GM18508 (cell line): ENCODE data around the gene LOX.
"Not testable (repeated sequence)": the region's sequence is repeated elsewhere in the genome, so short reads cannot be mapped to it uniquely, and the experiment has no call there.

Experiments
- ATAC-seq: cut with Tn5 transposase; IDR thresholded peaks from one replicate; pipeline ENCODE4 v1.9.1; 2021; ENCODE audit warnings: moderate number of reproducible peaks; ENCODE audit not compliant: insufficient read depth, unreplicated experiment

Gene LOX

GRCh38 chr5:122099060-122099790, 21.2 kb upstream of the LOX start:
- no peak for ATAC-seq

DNA sequence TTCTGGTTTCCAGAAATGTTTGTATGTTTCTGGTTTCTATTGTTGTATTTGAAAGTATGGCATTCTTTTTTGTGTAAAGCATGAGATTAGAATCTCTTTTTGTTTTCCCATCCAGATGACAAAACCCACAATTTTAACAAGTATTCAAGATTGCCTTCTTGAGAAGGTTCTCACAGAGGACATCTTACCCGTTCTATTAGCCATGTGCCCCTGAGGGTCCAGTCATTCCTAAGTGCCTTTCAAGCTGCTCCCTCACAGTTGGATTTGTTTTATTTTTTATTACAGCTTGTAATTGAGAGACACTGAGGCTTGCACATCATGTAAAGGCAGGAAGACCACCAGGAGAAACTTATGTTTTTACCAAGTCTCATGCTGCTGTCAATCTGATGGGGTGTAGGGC, 19.3 kb upstream of the LOX start:
- no peak for ATAC-seq

GRCh38 chr5:122095158-122095557, 17.1 kb upstream of the LOX start:
- no peak for ATAC-seq

DNA sequence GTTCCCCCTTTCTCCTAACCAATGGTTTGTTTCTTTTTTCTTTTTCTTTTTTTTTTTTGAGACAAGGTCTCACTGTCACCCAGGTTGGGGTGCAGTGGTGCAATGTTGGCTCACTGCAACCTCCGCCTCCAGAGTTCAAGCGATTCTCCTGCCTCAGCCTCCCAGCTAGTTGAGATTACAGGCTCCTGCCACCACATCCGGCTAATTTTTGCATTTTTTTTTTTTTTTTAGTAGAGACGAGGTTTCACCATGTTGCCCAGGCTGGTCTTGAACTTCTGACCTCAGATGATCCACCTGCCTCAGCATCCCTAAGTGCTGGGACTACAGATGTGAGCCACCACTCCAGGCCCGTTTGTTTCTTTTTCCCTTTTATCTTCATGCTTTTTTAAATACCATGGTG, 16.2 kb upstream of the LOX start:
- not testable (repeated sequence) for ATAC-seq

DNA sequence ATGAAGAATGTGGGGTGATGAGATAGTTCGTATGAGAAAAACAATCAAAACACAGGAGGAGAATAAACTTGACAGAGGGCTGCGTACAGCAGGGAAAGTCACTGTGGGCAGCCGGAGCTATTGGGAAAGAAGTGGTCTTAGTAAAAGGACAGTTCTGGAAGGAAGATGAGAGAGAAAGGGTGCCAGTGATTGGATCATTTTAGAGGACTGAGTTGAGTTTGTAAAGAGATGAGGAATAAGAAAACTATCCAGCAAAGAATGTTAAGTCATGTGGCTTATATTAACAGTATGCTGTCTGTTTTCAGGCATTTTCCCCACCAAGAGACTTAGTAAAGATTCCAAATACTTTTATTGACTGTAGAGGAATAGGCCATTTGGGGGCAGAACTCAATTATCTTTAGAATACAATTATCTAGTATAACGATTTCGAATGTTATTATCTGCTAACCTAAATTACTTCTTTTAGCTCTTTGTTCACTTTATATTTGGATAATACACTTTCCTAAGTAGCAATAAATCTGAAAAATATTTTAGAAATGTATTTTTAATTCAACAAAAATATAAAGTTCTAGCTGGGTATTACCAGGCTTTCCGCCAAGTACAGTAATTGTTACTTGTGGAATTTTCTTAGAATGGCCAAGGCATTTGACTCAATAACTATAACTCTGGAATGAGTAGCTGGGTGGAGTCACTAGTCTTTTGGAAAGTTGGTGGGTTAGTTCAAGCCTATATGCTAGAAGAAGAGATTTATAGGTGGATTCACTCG, 15.5 kb upstream of the LOX start:
- ATAC-seq, result no peak

DNA sequence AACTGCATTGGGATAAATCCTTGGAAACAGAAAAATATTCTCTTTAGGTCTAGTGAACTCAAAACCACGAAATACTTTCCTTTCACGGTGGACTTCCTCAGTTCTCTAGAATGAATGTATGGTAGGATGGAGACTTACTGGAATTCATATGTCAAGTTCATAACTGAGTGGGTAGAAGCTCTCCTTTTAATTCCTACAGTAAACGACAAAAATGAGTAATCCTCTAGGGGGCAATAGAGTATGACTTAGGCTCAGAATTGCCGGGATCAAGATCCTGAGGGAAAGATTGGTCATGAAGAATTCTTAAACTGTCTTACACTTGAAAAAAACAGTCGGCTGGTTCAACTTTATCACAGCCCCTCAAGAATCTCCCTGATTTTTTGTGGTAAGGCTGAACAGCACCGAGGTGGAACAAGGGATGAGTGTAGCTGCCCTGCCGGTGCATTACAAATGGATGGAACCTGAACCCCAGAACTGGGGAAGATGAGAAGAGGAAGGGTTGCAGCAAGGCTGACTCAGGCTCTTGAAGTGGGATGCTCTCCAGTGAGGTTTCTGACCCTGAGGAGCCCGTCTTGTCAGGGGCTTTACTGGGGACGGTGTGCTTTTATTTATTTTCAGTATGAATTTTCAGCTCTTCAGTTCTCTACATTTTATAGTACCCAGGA, 14.0 kb upstream of the LOX start:
- ATAC-seq, result no peak

- ATAC-seq, result no peak
Observed at GRCh38 chr5:122089096-122090013, 11.3 kb upstream of the LOX start.

DNA sequence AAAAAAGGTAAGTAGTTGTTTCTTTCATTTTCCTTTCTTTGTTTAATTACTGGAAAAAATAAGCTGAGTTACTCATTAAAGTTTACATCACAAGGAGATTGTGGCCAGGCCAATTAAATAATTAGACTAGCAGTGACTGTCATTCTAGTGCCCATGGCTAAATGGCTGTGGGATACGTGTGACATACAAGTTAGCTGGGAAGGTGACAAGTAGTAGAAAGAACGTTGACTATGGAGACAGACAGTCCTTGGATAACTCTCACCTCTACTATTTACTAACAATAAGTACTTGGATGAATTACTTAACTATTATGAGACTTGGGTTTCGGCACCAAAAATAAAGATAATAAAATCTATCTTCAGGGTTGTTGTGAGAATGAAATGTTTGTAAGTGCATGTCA, 7.0 kb upstream of the LOX start:
- no peak for ATAC-seq

DNA sequence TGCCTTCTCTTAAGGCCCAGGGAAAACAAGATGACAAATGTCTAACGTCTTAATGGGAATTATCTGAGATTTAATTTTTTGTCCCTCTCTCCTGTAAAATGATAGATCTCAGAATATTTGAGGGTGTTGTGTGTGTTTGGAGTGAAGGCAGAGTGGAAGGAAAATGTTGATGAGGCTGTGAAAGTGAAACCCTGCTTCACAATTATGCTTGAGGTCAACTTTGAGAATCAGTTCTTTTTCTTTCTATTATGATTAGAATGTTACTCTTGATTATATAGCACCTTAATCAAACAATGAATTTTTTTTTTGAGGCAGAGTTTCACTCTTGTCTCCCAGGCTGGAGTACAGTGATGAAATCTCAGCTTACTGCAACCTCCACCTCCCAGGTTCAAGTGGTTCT, 5.5 kb upstream of the LOX start:
- no peak for ATAC-seq

GRCh38 chr5:122081541-122081940, 3.5 kb upstream of the LOX start:
- ATAC-seq, result no peak

DNA sequence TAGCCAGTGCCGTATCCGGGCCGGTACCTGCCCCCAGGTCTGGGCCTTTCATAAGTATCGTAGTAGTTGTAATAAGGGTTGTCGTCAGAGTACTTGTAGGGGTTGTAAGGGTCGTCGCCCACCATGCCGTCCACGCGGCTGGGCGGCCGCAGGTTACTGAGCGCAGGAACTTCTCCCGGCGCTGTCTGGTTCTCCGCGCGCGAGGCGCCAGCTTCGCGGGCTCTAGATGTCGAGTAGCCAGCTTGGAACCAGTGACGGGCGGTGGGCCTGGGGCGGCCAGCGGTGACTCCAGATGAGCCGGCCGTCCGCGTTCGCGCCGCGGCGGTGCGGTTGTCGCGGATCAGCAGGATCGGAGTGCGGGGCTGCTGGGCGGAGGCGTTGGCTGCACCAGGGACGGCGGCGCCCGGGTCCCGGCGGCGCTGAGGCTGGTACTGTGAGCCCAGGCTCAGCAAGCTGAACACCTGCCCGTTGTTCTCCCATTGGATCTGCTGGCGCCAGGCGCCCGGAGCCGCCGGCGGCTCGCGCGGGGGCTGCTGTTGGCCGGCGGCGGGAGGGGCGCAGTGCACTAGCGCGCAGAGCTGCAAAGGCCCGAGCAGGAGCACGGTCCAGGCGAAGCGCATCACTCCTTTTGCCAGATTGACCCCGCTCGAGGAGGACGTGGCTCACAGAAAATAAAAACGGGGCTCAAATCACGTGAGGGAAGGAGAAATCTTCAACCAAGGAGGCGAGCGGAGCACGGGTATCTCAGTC, 518 bp downstream of the LOX start:
- ATAC-seq, result no peak

DNA sequence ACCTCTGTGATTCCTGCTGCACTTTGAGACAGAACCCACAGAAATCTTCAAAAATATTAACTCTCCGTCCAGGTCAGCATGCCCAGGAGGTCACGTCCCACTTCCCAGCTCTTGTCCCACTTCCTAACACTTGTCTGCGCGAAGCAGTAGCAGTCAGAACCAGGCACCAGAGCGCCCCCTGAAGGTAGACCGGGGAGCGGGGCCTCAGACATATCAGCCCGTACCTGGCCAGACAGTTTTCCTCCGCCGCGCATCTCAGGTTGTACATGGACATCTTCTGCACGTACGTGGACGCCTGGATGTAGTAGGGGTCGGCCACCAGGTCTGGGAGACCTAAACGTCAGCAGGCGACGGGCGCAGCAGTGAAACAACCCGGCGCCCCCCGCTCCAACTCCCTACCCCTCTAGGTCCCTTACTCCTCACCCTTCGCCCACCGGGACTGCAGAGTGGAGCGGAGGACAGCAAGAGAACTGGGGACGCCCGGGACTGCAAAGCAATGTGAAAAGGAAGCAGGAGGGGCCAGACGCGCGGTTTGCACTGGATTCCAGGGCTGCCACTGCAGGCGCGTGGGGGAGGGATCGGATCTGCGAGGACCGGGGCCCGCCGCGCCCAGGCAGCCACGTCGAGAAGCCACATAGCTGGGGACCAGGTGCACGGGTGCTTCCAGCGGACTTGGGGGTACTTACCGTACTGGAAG, 1.2 kb downstream of the LOX start:
- no peak for ATAC-seq

DNA sequence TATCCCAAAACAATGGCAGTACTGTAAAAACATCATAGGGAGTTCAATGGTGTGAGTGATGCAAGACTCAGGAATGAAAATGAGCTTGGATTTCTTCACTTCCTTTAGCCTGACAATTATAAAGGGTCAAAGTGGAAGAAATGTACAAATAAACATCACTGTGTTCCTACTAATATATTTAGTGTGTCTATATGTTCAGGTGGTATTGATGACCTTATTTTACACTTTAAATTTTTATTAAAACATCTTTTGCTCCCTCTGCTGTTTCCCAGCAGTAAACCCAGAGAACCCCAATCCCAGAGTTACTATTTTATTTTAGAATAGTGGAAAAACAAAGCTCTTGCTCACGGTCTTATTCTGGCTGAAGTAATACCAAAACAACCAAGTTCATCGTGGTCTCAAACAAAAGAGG, 2.0 kb downstream of the LOX start:
- ATAC-seq, result no peak

DNA sequence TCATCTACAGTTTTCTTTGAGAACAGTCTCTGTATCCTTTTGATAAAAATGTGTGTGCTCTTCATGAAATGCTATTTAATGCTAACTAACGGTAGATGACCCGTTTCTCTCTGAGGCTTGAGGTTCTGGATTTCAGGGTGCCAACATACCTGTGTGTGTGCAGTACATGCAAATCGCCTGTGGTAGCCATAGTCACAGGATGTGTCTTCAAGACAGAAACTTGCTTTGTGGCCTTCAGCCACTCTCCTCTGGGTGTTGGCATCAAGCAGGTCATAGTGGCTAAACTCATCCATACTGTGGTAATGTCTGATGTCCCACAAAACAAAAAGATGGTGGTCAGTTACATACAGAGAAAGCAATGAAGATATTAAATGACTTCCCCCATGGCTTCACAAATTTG, 4.2 kb downstream of the LOX start:
- no peak for ATAC-seq

DNA sequence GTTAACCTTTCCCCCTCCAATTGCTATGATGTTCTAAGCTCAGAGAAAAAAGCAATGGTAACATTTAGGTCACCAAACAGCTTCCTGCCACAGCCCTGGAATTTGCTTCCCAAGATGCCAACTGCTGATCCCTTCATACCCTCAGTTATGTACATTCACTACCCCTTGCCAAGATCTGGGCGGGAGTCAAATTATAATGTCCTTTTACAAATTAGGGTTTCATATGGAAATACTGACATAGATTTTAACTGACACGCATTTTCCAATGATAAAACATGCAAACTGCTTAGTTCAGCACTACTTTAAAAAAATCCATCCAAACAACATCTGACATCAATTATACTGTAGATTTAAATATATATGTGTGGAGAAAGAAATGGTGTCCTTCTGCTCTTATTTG, 5.0 kb downstream of the LOX start:
- ATAC-seq, result no peak

DNA sequence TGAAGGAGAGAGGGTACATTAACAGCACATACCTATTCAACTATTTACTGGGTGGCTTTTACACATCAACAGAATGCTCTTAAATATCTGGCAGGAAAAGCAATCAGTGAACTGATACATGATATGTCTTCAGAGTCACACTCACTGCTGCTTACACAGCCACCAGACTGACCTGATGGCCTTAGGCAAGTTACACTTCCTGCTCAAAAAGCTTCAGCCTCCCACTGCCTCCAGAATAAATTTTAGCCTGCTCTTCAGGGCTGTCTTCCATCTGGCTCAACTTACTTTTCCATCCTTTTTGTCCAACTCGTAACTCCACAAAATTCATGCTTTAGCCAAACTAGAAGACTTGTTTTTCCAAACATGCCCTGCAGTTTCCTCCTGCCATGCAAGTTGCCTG, 10.7 kb downstream of the LOX start:
- no peak for ATAC-seq

GRCh38 chr5:122064992-122065391, 13.1 kb downstream of the LOX start:
- no peak for ATAC-seq

DNA sequence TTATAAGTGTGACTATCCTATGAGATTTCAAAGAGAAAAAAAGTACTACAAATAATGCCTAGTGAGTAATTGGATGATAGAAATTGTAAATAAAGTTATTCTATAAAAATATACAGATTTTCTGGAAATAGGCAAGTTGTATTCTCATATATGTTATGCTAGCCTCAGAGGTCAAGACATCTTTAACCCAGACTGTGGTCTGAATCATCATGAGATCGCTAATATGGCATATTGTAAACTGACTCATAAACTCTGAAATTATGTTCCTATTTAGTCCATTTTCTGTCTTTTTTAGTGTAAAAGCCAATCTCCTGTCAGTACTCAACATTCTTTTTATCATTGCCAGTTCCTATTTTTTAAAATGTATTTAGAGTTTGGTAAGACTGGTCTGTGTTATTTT, 14.2 kb downstream of the LOX start:
- no peak for ATAC-seq

- ATAC-seq, result no peak
Observed at GRCh38 chr5:122062205-122062604, 15.9 kb downstream of the LOX start.
